KG1 (cell line): Measurements from ENCODE around the gene URGCP.
A peak's percentile ranks its signal among the peaks of the same experiment; 100 is the strongest.

Source experiments
- DNase-seq: peaks from one replicate; lab custom pipeline; 2025; lab: John Stamatoyannopoulos, UW

Gene URGCP, protein sequence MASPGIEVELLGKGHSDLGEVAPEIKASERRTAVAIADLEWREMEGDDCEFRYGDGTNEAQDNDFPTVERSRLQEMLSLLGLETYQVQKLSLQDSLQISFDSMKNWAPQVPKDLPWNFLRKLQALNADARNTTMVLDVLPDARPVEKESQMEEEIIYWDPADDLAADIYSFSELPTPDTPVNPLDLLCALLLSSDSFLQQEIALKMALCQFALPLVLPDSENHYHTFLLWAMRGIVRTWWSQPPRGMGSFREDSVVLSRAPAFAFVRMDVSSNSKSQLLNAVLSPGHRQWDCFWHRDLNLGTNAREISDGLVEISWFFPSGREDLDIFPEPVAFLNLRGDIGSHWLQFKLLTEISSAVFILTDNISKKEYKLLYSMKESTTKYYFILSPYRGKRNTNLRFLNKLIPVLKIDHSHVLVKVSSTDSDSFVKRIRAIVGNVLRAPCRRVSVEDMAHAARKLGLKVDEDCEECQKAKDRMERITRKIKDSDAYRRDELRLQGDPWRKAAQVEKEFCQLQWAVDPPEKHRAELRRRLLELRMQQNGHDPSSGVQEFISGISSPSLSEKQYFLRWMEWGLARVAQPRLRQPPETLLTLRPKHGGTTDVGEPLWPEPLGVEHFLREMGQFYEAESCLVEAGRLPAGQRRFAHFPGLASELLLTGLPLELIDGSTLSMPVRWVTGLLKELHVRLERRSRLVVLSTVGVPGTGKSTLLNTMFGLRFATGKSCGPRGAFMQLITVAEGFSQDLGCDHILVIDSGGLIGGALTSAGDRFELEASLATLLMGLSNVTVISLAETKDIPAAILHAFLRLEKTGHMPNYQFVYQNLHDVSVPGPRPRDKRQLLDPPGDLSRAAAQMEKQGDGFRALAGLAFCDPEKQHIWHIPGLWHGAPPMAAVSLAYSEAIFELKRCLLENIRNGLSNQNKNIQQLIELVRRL

GRCh38 chr7:43906331-43907010 lies at the start of gene URGCP:
TSS of gene URGCP (minus strand) at chr7:43906596. CDS start at chr7:43906575, 21 bp downstream.
- no peak for DNase-seq

DNA sequence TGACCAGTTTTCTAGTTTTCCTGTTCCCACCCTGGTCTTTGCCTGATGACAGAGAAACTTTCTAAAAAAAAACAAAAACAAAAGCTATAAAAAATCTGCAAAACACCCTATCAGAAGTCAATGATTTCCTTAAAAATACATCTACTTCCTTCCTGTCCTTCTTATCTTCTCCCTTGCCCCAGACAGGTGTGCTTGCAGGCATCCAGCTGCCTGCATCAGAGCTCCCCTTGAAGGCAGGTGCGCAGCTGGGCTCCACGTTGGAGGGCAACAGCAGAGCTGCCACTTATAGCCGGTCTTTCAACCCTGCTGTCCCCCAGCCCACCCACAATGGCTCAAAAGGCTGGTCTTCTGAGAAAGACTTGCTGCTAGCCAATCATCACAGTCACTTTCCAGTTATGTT lies 49.6 kb upstream of the URGCP start:
- no peak for DNase-seq

- DNase-seq, result no peak
Observed at GRCh38 chr7:43954524-43955228, 48.3 kb upstream of the URGCP start.

DNA sequence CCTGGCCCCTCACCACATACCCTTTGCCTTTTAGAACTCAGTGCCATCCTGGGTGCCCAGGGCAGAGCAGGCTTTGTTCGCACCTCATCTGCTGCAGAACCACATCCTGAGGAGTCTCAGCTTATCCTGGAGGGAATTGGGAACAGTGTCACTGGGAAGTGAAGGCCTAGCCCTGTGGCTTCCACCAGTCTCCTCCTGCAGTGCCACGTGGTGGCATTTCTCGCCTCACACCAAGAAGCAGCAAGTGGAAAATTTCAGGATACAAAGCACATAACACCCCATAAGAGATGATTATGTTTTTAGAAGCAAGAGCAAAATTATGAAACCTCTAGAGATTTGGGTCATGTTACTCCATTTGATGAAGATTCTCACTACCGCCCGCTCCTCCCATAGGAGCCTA lies 46.7 kb upstream of the URGCP start:
- no peak for DNase-seq

DNA sequence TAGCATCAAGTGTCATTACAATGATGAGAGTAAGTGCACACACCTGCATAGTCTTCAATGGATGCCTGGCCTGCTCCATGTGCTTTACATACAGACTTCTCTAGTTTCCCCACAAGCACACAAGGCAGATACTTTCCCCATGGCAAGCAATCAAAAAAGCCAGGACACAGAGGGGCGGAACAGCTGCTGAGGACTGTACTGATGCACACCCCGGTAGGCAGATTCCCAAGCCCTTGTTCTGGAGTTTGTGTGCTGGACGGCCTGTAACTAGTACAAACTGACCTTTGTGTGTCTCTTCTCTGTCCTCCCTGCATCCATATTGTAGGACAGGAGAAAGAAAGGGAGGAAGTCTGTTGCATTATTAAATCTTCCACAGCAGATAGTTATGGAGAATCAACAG lies 45.6 kb upstream of the URGCP start:
- DNase-seq, result no peak

DNA sequence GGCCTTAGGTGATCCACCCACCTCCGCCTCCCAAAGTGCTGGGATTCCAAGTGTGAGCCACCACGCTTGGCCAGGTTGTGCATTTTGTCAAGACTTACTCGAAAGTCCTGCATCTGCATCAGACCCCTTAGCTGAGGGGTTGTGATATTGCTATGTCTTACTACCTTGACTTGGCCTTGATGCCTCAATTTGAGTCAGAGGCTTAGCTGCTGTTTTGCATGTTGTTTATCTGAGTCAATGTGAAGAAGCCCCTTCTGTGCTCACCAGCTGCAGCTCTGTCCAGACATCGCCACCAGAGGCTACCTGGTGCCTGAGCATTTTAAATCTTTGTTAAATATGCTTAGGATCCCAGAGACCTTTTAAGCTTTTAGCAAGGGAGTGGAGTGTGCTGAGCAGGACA lies 37.9 kb upstream of the URGCP start:
- DNase-seq, result no peak

GRCh38 chr7:43943417-43944187 lies 37.2 kb upstream of the URGCP start:
- no peak for DNase-seq

- no peak for DNase-seq
Observed at GRCh38 chr7:43942997-43943396, 36.6 kb upstream of the URGCP start.

- DNase-seq, result no peak
Observed at GRCh38 chr7:43942250-43942649, 35.9 kb upstream of the URGCP start.

GRCh38 chr7:43938892-43939482 lies 32.6 kb upstream of the URGCP start:
- DNase-seq, result no peak

- DNase-seq, result no peak
Observed at GRCh38 chr7:43937444-43937843, 31.0 kb upstream of the URGCP start.

DNA sequence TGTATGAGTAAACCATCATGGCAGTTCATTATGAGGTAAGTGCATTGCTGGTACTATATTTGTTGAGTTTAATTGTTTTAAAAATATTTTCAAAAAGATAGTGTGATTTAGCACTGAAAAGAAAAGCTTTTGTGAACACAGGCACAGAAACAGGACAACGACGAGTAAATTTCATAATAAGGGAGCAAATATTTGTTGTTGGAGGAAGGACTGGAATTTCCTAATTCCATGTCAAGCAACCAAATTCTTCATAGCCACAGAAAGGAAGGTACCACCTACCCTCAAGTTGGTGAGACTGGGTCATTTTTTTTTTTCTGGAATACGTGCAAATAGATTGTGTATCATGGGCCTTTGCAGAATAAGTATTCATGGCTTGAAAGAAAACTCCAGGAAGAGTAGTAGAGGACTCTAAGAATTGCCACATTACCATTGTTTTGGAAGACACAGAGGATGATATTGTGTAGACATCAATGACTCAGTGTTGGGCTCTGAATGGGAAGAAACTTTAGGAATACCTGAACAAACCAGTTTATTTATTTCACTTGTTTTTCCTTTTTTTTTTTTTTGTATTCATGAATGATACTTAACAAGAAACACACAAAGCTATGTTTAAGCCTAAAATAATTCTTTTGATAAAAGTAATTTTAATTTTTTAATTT lies 27.6 kb upstream of the URGCP start:
- no peak for DNase-seq

DNA sequence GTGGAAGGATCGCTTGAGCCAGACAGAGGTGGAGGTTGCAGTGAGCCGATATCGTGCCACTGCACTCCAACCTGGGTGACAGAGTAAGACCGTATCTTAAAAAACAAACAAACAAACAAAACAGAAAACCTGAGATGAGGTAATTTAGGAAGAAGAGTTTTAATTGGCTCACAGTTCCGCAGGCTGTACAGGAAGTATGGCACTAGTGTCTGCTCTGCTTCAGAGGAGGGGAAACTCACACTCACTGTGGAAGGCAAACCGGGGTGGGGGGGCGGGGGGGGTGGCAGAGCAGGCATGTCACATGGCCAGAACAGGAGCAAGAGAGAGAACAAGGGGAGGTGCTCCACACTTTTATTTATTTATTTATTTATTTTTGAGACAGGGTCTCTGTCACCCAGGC lies 24.9 kb upstream of the URGCP start:
- no peak for DNase-seq

DNA sequence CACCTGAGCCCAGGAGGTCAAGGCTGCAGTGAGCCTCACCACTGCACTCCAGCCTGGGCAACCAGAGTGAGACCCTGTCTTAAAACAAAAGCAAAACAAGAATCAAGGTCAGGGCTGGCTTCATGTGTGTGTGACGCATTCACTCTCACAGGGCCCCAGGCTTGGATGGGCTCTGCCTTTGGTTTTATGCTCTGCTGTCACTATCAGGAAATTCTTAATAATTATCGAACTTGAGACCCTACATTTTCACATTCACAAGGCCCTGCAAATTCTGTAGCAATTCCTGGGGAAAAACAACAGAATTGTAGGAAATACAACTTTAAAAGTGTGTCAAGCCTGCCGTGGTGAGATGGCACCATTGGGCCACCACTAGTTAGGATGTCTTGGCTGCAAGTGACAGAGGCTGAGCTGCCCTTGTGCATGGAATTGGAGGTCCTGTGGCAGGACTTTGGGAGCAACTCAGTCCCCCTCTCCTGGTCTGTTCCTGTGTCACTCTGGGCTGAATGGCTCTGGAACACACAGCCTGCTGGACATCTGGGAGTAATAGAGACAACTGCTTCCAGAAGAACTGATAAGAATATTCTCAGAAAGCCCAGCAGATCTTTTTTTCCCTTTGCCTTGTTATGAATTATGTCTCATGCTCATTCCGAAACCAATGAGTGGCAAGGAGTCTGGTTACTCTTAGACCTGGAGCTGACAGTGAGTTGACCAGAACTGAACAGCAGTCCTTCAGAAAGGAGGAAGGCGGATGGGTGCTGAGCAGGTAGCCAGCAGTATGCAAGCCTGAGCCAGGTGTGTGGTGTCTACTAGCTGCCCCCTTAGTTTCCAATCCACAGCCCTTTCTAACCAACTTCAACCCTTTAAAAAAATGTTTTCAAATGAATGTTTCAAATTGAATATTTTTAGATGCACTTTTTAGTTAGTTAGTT lies 23.4 kb upstream of the URGCP start:
- no peak for DNase-seq

DNA sequence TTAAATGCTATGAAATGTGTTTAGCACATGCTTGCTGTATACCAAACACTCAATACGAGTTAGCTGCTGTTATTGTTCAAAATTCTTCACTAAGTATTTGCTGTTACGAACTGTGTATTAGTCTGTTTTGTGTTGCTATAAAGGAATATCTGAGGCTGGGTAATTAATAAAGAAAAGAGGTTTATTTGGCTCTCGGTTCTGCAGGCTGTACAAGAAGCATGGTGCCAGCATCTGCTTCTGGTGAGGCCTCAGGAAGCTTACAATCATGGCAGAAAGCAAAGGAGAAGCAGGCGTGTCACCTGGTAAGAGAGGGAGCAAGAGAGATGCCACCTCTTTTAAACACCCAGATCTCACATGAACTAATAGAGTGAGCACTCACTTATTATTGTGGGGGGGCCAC lies 21.4 kb upstream of the URGCP start:
- DNase-seq, result no peak

GRCh38 chr7:43926798-43927123 lies 20.4 kb upstream of the URGCP start:
- DNase-seq, result no peak

DNA sequence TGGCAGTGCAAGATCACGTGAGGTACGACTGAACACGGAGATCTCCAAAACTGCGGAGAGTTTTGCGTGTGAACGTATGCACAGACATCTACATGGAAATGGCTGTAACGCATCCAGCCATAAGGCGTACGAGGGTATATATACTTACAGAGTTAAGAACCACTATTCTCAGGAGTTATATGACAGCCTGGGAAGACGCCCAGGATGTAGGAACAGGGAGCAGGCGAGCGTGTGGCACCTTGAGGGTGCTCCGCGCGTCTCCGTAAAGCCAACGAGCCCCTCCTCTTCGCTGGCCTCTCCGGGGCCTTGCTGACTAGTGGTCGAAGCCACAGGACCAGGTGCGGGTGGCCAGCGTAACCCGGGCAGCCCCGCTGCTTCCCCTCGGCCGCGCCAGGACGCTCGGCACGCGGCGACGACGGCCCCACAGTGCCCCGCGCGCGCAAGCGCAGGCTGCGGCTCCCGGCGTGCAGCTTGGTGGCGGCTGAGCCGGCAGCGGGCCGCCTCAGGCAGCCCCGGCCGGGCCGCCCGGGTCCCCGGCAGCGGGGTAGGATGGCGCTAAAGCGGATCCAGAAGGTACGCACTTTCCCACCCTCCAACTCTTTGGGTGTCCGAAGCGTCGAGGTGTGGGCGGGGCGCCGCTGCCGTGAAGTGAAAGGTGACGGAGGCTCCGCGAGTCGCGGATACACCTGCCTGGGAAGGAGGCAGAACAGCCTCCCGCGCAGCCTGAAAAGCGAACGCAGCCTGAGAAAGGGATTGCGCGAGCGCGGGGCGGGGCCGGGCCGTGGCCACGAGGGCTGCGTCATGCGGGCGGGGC lies 19.8 kb upstream of the URGCP start, which contains the start of gene UBE2D4:
TSS of gene UBE2D4 (plus strand) at position 453 of the 814 bp plus-strand sequence. CDS start at position 550, 97 bp downstream.
- peak; percentile 88 for DNase-seq

GRCh38 chr7:43922726-43923125 lies 16.3 kb upstream of the URGCP start:
- no peak for DNase-seq
